ENCODE data around the gene LRRC3. TPM values are rescaled to one million over a fixed set of nuclear protein-coding genes. Genes with fewer than 3 reads are reported as not detected.
"Not testable (repeated sequence)": the region's sequence is repeated elsewhere in the genome, so short reads cannot be mapped to it uniquely, and the experiment has no call there.

The LRRC3 gene
- total RNA-seq, 1 experiment from 2014 or later = 0.40 TPM

GRCh38 chr21:44416193-44416592, 39.1 kb upstream of the LRRC3 start:
- no peak overlapping the region for H3K27ac Mint-ChIP-seq (ENCODE audit: unreplicated experiment)
- peaks cover 4% of the 10 kb centered on the region for H3K36me3 Mint-ChIP-seq (ENCODE audit: insufficient read depth, unreplicated experiment)
- intact Hi-C loops (cut with micrococcal nuclease; ENCODE audit: unreplicated experiment) = no loop called here
- peaks cover 6% of the 10 kb centered on the region for H3K9me3 Mint-ChIP-seq (ENCODE audit: low read depth, unreplicated experiment)
- DNase-seq = no peak
- no TSS peak for BruUV-seq (replicated peaks)
- no peak for TF ChIP-seq CTCF (IDR thresholded peaks at IDR 0.05; ENCODE audit: unreplicated experiment)
- CTCF ChIA-PET = no interaction called here
- H3K27me3 Mint-ChIP-seq (ENCODE audit: unreplicated experiment) = peaks cover 15% of the 10 kb centered on the region
- H3K4me3 Mint-ChIP-seq (ENCODE audit: low read depth, unreplicated experiment) = no peak overlapping the region
- H3K4me1 Mint-ChIP-seq (ENCODE audit: low read depth, unreplicated experiment) = no peaks in the 10 kb centered on the region

- H3K36me3 Mint-ChIP-seq (ENCODE audit: insufficient read depth, unreplicated experiment); H3K9me3 Mint-ChIP-seq (ENCODE audit: low read depth, unreplicated experiment); BruUV-seq (replicated peaks); intact Hi-C loops (cut with micrococcal nuclease; ENCODE audit: unreplicated experiment); H3K4me1 Mint-ChIP-seq (ENCODE audit: low read depth, unreplicated experiment); H3K27ac Mint-ChIP-seq (ENCODE audit: unreplicated experiment); DNase-seq; H3K4me3 Mint-ChIP-seq (ENCODE audit: low read depth, unreplicated experiment); CTCF ChIA-PET: not testable (repeated sequence)
- peaks cover 18% of the 10 kb centered on the region for H3K27me3 Mint-ChIP-seq (ENCODE audit: unreplicated experiment)
Measured at GRCh38 chr21:44417621-44418107, 37.6 kb upstream of the LRRC3 start.

- Mint-ChIP-seq H3K4me3 (ENCODE audit: low read depth, unreplicated experiment) (no peak overlapping the region), H3K36me3 (ENCODE audit: insufficient read depth, unreplicated experiment) (peaks cover 4% of the 10 kb centered on the region), H3K9me3 (ENCODE audit: low read depth, unreplicated experiment) (peaks cover 6% of the 10 kb centered on the region), H3K27me3 (ENCODE audit: unreplicated experiment) (peaks cover 24% of the 10 kb centered on the region), H3K4me1 (ENCODE audit: low read depth, unreplicated experiment) (no peaks in the 10 kb centered on the region), H3K27ac (ENCODE audit: unreplicated experiment) (no peak overlapping the region)
- no peak for TF ChIP-seq CTCF (IDR thresholded peaks at IDR 0.05; ENCODE audit: unreplicated experiment)
- BruUV-seq (replicated peaks) = no TSS peak
- DNase-seq = no peak
- CTCF ChIA-PET = no interaction called here
- intact Hi-C loops (cut with micrococcal nuclease; ENCODE audit: unreplicated experiment) = no loop called here
Measured at GRCh38 chr21:44418108-44418875, 37.0 kb upstream of the LRRC3 start.

- H3K4me1 Mint-ChIP-seq (ENCODE audit: low read depth, unreplicated experiment) = no peaks in the 10 kb centered on the region
- no TSS peak for BruUV-seq (replicated peaks)
- no peak for TF ChIP-seq CTCF (IDR thresholded peaks at IDR 0.05; ENCODE audit: unreplicated experiment)
- H3K27me3 Mint-ChIP-seq (ENCODE audit: unreplicated experiment) = peaks cover 30% of the 10 kb centered on the region
- H3K9me3 Mint-ChIP-seq (ENCODE audit: low read depth, unreplicated experiment) = peaks cover 6% of the 10 kb centered on the region
- no peak for DNase-seq
- intact Hi-C loops (cut with micrococcal nuclease; ENCODE audit: unreplicated experiment) = no loop called here
- H3K4me3 Mint-ChIP-seq (ENCODE audit: low read depth, unreplicated experiment) = no peak overlapping the region
- CTCF ChIA-PET = no interaction called here
- peaks cover 3% of the 10 kb centered on the region for H3K36me3 Mint-ChIP-seq (ENCODE audit: insufficient read depth, unreplicated experiment)
- H3K27ac Mint-ChIP-seq (ENCODE audit: unreplicated experiment) = no peak overlapping the region
Measured at GRCh38 chr21:44418876-44419230, 36.5 kb upstream of the LRRC3 start.

GRCh38 chr21:44419679-44420078, 35.6 kb upstream of the LRRC3 start:
- no peak for DNase-seq
- Mint-ChIP-seq H3K4me3 (ENCODE audit: low read depth, unreplicated experiment) (no peak overlapping the region), H3K9me3 (ENCODE audit: low read depth, unreplicated experiment) (peaks cover 6% of the 10 kb centered on the region), H3K4me1 (ENCODE audit: low read depth, unreplicated experiment) (no peaks in the 10 kb centered on the region), H3K27me3 (ENCODE audit: unreplicated experiment) (peaks cover 29% of the 10 kb centered on the region), H3K27ac (ENCODE audit: unreplicated experiment) (no peak overlapping the region), H3K36me3 (ENCODE audit: insufficient read depth, unreplicated experiment) (no peaks in the 10 kb centered on the region)
- BruUV-seq (replicated peaks) = no TSS peak
- TF ChIP-seq CTCF (IDR thresholded peaks at IDR 0.05; ENCODE audit: unreplicated experiment) = no peak
- CTCF ChIA-PET = no interaction called here
- intact Hi-C loops (cut with micrococcal nuclease; ENCODE audit: unreplicated experiment) = no loop called here
